Activated CD4-positive, alpha-beta T cell treated with anti-CD3 and anti-CD28 coated beads for 4 hours (primary cell): ENCODE results near the gene PAQR5.
"Not testable (repeated sequence)": the region's sequence is repeated elsewhere in the genome, so short reads cannot be mapped to it uniquely, and the experiment has no call there.

Source experiments
- DNase-seq, 2 donors: peaks; one replicate each; pipeline ENCODE4 v3.0.0-alpha.2; 2020

The PAQR5 gene

DNA sequence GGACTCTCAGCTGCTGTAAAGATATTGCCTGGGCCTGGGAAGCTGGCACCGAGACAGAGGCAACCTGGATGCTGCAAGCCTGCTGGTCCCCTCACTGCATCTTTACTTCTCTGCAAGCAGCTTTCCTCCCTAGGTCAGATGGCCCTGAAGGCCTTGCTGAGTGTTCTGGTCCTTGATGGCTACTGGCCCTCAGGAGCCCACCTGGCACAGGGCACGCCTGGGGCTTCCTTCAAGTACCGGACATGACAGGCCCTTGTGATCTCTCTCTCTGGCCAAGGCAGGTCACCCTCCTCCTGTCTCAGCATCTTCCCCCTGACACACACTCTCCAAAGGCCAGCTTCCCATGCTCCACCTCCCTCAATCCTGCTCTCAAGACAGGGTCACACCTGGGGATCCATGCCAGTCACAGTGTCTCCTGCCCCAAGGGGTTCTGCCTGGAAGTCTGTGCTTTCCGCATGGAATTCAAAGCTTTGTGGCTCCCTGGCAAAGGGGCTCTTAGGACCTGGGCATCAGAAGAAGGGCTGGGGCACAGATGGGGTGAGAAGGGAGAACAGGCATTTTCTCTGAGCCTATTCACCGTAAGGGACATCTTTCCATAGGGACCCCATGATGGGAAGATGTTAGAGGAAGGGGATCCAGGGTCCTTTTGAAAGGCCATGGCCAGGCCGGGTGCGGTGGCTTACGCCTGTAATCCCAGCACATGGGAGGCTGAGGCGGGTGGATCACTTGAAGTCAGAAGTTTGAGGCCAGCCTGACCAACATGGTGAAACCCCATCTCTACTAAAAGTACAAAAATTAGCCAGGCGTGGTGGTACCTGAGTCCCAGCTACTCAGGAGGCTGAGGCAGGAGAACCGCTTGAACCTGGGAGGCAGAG lies 4.7 kb upstream of the PAQR5 start:
- DNase-seq = no peak

- no peak for DNase-seq
These were observed 2.1 kb upstream of the PAQR5 start for GRCh38 chr15:69296606-69297005.

DNA sequence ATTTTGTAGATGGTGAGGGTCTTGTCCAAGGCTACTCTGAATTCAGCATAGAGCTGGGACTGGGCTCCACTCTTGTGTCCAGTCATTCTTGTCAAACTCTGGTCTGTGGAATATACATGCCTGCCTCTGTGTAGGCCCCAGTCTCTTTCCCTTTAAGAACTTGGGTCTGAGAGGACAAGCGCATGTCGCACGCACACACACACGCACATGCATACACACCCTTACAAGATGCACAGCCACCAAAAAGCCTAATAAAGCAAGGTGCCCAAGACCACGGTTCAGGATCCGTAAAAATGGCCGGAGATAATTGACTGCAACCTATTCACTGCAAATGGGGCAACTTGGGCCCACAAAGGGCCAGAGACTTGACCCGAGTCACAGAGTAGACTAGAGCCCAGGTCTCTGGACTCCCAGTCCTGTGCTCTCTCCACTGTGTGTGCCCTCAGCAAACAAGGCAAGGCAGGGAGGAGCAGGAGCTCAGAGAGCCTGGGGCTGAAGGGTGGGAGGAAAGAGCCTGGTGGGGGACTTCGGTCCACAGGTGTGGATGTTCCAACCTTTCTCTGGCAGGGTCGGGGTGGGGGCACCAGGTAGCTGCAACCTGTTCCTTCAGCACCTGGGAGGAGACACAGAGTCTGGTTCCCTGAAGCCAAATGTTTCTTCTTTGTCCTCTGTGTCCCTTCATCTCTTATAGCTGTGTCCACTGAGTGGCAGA lies 914 bp upstream of the PAQR5 start:
- DNase-seq = no peak

DNA sequence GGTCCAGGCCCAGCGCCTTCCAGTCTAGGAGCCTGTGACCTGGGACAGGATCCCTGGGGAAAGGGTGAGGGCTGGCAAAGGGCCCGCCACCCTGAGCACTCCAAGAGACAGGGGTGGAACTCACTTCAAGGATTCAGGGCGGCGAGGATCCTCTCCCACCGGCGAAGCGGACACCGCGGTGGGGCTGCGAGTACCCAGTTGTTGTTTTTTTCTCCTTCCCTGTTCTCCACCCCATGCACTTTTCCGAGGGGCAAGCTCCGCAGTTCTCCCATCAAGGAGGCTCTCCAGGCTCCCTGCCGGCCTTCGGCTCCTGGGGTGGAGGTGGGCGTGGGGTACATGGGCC lies 387 bp upstream of the PAQR5 start:
- DNase-seq = no peak

DNA sequence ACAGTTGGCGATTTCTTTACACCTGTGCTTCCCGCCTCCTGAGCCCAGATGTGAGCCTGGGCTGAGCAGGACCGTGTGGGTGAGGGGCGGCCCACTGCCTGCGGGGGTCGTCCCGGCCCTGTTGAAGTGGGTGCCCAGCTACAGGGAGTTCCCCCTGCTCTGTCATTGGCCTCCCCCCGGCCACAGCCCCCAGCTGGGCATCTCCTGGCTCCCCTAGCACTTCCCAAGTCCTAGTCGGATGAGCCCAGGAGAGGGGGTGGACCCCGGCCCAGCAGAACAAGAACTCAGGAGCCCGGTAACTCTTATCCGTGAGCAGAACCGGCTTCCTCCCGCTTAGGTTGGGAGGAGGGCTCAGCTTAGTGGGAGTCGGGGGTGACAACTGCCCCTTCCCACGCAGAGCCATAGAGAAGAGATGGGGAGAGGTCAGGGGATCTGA lies 757 bp downstream of the PAQR5 start:
- no peak for DNase-seq

GRCh38 chr15:69299943-69300588 lies 1.4 kb downstream of the PAQR5 start:
- no peak for DNase-seq

- not testable (repeated sequence) for DNase-seq
These were observed 2.4 kb downstream of the PAQR5 start for GRCh38 chr15:69301101-69301500.

DNA sequence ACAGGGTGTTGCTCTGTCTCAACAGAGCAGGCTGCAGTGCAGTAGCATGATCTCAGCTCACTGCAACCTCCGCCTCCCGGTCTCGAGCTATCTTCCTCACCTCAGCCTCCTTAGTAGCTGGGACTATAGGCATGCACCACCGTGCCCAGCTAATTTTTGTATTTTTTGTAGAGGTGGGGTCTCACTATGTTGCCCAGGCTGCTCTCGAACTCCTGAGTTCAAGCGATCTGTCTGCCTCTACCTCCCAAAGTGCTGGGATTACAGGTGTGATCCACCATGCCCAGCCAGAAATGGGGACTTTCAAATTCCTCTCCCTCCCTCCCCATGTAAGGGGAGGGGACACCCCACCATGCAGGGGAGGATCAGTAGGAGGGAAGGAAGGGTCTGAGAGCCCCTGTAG lies 3.4 kb downstream of the PAQR5 start:
- not testable (repeated sequence) for DNase-seq

GRCh38 chr15:69302929-69303328 lies 4.2 kb downstream of the PAQR5 start:
- no peak for DNase-seq

DNA sequence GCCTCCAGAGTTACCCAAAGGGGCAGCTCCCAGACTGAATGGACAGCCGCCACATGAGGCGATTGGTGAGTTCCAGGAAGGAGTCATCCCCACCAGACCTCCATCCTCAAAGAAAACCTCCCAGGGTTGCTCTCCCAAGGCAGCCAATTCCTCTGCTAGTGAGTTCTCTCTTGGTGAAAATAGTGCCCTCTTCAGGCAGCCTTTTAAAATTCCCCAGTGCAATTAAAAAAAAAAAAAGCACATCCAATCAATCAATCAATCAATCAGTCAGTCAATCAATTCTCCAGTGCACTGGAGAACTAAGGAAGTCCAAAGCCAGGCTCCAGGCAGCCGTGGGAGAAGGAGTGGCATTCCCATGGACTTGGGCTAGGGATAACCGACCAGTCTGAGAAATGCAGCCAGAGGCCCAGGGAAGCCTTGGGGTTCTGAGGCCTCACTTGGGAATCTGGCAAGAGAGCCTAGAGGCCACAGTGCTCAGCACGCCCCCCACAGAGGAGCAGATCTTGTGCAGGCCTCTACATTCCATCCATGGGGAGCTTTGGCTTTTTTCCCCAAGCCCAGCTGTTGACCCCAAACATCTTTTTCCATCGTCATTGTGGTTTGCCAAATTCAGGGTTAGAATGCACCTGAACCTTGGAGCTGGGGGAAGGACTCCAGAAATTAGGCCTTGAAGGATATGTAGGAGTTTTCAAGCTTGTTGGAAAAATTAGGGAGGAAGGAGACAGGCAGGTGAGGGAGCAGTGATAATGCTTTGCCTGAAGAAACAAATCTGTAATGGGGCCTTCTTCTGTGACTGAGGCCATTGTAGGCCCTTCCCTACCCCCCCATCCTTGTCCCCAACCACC lies 4.8 kb downstream of the PAQR5 start:
- DNase-seq = no peak

DNA sequence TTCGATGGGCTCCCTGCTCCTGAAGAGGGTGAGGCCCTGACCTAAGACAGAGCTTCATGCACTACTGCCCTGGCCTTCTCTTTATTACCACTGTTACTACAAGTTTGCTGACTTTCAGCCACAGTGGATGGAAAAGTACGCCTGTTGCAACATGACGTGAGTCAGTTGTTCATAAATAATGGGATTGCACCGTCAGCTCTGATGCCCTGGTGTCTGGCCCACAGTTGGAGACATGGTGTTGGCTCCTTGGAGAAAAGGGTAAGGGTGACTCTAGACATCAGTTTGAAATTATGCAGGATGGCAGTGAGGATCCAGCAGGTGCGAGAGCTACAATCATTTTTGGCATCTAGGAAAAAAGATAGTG lies 5.5 kb downstream of the PAQR5 start:
- no peak for DNase-seq

- no peak for DNase-seq
These were observed 6.7 kb downstream of the PAQR5 start for GRCh38 chr15:69305204-69305931.

DNA sequence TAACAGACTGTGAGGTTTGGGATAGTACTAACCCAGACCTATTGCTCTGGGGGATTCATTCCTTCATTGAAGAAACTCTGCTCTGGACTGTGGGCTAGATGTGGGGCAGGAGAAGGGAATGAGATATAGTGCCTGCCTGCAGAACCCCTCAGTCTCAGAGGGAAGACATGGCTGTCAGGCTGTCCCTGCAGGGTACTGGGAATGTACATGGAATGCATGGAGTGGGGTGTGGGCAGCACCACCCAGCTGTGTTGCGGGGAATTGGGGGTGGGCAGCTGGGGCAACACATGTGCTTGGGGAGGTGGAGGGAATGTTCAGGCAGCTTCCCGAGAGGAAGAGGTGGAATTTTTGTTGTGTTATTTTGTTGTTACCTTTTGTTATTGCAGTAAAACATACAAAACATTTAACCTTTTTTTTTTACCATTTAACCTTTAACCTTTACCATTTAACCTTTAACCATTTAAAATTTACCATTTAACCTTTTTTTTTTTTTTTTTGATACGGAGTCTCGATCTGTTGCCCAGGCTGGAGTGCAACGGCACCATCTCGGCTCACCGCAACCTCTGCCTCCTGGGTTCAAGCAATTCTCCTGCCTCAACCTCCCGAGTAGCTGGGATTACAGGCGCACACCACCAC lies 7.3 kb downstream of the PAQR5 start:
- no peak for DNase-seq

- no peak for DNase-seq
These were observed 9.2 kb downstream of the PAQR5 start for GRCh38 chr15:69307939-69308338.

DNA sequence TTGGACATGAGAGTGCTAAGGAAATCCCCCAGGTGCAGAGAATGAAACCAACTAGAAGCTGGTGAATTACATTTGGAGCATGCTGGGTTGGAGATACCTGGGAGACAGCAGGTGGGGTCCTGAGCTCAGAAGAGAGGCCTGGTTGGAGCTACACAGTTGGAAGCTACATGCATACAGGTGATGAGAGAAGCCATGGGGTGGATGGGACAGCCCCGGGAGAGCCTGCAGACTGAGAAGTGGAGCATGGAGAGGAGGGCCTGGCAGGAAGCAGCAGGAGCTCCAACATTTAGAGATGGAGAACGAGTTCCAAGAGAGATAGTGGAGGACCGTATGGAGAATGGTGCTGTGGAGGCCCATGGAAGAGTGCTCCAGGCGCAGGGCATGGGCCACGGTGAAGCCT lies 10.2 kb downstream of the PAQR5 start:
- no peak for DNase-seq

DNA sequence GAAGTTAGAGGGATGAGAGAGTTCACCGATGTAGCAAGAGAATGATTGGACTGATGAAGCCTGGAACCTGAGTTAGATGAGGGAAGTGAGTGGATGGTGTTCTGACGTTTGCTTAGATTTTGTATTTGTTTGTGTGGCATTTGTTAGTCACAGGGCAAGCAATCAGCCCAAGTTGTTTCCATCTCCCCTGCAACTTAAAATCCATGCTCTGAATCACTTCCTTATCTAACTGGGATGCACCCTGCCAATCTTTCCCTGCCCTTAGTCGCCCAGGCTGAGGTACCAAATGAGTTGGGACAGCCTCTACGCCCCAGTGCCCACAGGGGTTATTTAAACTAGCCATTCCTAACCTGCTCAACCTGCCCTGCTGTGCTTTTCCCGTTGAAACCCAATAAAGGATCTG lies 12.6 kb downstream of the PAQR5 start:
- no peak for DNase-seq

DNA sequence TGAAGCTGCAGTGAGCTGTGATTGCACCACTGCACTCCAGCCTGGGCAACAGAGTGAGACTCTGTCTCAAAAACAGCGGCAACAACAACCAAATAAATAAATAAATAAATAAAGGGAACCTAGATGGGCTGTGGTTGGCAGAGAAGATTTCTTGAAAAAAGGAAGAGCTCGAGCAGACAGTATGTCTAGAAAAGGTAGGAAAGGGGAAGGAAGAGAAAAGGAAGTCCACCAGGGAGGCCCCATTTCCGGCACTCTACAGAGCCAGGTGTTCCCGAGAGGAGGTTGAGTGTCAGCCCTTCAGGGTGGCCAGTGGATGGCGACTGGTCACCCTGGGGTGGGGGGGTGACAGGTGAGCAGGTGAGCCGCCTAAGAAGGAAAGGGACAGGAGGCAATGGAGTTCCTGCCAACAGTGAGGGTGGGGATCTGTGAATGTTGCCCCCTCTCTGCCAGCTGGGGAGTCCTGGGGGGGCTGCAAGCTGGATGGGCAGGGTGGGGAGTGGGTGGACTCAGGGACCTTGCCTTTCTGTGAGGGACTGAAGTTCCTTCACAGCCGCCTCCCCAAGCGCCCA lies 14.8 kb downstream of the PAQR5 start:
- no peak for DNase-seq

GRCh38 chr15:69314131-69314530 lies 15.4 kb downstream of the PAQR5 start:
- DNase-seq = no peak

- DNase-seq = no peak
These were observed 16.0 kb downstream of the PAQR5 start for GRCh38 chr15:69314736-69315135.

- no peak for DNase-seq
These were observed 16.8 kb downstream of the PAQR5 start for GRCh38 chr15:69315402-69316110.

DNA sequence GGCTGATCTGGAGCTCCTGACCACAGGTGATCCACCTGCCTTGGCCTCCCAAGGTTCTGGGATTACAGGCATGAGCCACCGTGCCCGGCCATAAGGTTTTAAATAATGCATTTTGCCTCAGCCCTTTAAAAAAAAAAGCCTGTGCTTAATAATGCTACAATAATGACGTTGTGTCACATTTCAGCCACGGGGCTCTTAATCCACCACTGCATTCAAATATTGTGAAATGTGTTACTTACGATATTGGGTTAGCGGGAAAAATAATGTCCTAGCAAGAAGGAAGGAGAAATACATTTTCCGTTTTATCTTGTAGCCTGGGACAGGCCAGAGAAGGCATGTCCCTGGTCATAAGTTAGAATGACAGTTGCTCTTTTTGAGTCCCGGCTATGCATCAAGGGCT lies 17.6 kb downstream of the PAQR5 start:
- no peak for DNase-seq
